ENCODE measurements around the gene SLC47A2.

Gene SLC47A2

GRCh38 chr17:19728084-19728495 is 11.7 kb upstream of the SLC47A2 start:
- DNase-seq (ENCODE audit: low spot score) = peak; percentile 42

- no peak for DNase-seq (ENCODE audit: low spot score)
Measured at GRCh38 chr17:19727501-19728078, 11.2 kb upstream of the SLC47A2 start.

- DNase-seq (ENCODE audit: low spot score) = no peak
Measured at GRCh38 chr17:19726631-19727376, 10.4 kb upstream of the SLC47A2 start.

- DNase-seq (ENCODE audit: low spot score) = no peak
Measured at GRCh38 chr17:19725486-19725885, 9.1 kb upstream of the SLC47A2 start.

- no peak for DNase-seq (ENCODE audit: low spot score)
Measured at GRCh38 chr17:19724501-19725420, 8.4 kb upstream of the SLC47A2 start.

- DNase-seq (ENCODE audit: low spot score) = no peak
Measured at GRCh38 chr17:19723964-19724363, 7.6 kb upstream of the SLC47A2 start.

GRCh38 chr17:19720631-19721426 is 4.4 kb upstream of the SLC47A2 start:
- DNase-seq (ENCODE audit: low spot score) = no peak

GRCh38 chr17:19720210-19720475 is 3.8 kb upstream of the SLC47A2 start:
- no peak for DNase-seq (ENCODE audit: low spot score)

- no peak for DNase-seq (ENCODE audit: low spot score)
Measured at GRCh38 chr17:19719355-19720209, 3.2 kb upstream of the SLC47A2 start.

- no peak for DNase-seq (ENCODE audit: low spot score)
Measured at GRCh38 chr17:19718613-19719354, 2.4 kb upstream of the SLC47A2 start.

GRCh38 chr17:19718041-19718612 is 1.7 kb upstream of the SLC47A2 start:
- DNase-seq (ENCODE audit: low spot score) = no peak

- no peak for DNase-seq (ENCODE audit: low spot score)
Measured at GRCh38 chr17:19717411-19717908, 1.1 kb upstream of the SLC47A2 start.

- DNase-seq (ENCODE audit: low spot score) = no peak
Measured at GRCh38 chr17:19717031-19717360, 612 bp upstream of the SLC47A2 start.

- no peak for DNase-seq (ENCODE audit: low spot score)
Measured at GRCh38 chr17:19714542-19715411, 1.6 kb downstream of the SLC47A2 start.

GRCh38 chr17:19713901-19714361 is 2.5 kb downstream of the SLC47A2 start:
- DNase-seq (ENCODE audit: low spot score) = no peak

- no peak for DNase-seq (ENCODE audit: low spot score)
Measured at GRCh38 chr17:19713462-19713861, 2.9 kb downstream of the SLC47A2 start.

- DNase-seq (ENCODE audit: low spot score) = no peak
Measured at GRCh38 chr17:19712436-19713004, 3.9 kb downstream of the SLC47A2 start.

GRCh38 chr17:19709841-19710240 is 6.5 kb downstream of the SLC47A2 start:
- no peak for DNase-seq (ENCODE audit: low spot score)

All from SK-N-DZ (cell line).